Bronchial epithelial cell (primary cell): ENCODE results near the gene CACFD1. TPM values are rescaled to one million over a fixed set of nuclear protein-coding genes. Genes with fewer than 3 reads are reported as not detected.

Experiments
- DNase-seq: peaks from one replicate; pipeline ENCODE4 v3.0.0-alpha.2; 2010; ENCODE audit warnings: low read depth
- FAIRE-seq: peaks from 2 replicates; lab custom pipeline; 2011; peaks lifted over from hg19 to GRCh38; lab: Jason Lieb, UNC
- H3K27me3 ChIP-seq: 2 replicates; pipeline ENCODE4 v1.5.1; 2011; ENCODE audit warnings: low read length; ENCODE audit not compliant: control insufficient read depth, insufficient read depth
- H3K36me3 ChIP-seq: 2 replicates; pipeline ENCODE4 v1.5.1; 2011; ENCODE audit warnings: low read length; ENCODE audit not compliant: control insufficient read depth, insufficient read depth
- H3K4me3 ChIP-seq: 2 replicates; pipeline ENCODE4 v1.5.1; 2011; ENCODE audit warnings: mild to moderate bottlenecking, low read depth, low read length, control low read depth
- CTCF ChIP-seq: IDR thresholded peaks from 2 replicates; pipeline ENCODE4 v1.5.1; 2011; ENCODE audit warnings: mild to moderate bottlenecking, moderate library complexity, low read length, control low read depth, inconsistent platforms; ENCODE audit not compliant: insufficient read depth, severe bottlenecking
- total RNA-seq: library from RNA; depleted of rRNA; stranded (reverse); fragments of >200 nt; gene quantifications from 2 replicates; pipeline ENCODE4 v1.2.1, GENCODE V29; 2014

The CACFD1 gene
- total RNA-seq, 1 donor from 2014 or later, result 5.5 TPM

GRCh38 chr9:133499132-133499891 is 39.5 kb downstream of the CACFD1 start:
- TF ChIP-seq CTCF, result no peak
- FAIRE-seq (no peak), DNase-seq (no peak)
- Histone ChIP-seq H3K27me3 (no peaks in the 10 kb centered on the region), H3K36me3 (no peaks in the 10 kb centered on the region), H3K4me3 (no peak overlapping the region)

- no peaks in the 10 kb centered on the region for H3K27me3 ChIP-seq
- FAIRE-seq, result no peak
- H3K4me3 ChIP-seq, result no peak overlapping the region
- no peaks in the 10 kb centered on the region for H3K36me3 ChIP-seq
- no peak for TF ChIP-seq CTCF
- DNase-seq, result no peak
These were observed 40.1 kb downstream of the CACFD1 start for GRCh38 chr9:133499892-133500270.

GRCh38 chr9:133502112-133502511 is 42.3 kb downstream of the CACFD1 start:
- Histone ChIP-seq H3K36me3 (no peaks in the 10 kb centered on the region), H3K27me3 (no peaks in the 10 kb centered on the region), H3K4me3 (no peak overlapping the region)
- no peak for TF ChIP-seq CTCF
- DNase-seq, result no peak
- no peak for FAIRE-seq

- Histone ChIP-seq H3K27me3 (peaks cover 3% of the 10 kb centered on the region), H3K36me3 (no peaks in the 10 kb centered on the region), H3K4me3 (no peak overlapping the region)
- DNase-seq (no peak), FAIRE-seq (no peak)
- no peak for TF ChIP-seq CTCF
These were observed 45.5 kb downstream of the CACFD1 start for GRCh38 chr9:133505186-133505830.

DNA sequence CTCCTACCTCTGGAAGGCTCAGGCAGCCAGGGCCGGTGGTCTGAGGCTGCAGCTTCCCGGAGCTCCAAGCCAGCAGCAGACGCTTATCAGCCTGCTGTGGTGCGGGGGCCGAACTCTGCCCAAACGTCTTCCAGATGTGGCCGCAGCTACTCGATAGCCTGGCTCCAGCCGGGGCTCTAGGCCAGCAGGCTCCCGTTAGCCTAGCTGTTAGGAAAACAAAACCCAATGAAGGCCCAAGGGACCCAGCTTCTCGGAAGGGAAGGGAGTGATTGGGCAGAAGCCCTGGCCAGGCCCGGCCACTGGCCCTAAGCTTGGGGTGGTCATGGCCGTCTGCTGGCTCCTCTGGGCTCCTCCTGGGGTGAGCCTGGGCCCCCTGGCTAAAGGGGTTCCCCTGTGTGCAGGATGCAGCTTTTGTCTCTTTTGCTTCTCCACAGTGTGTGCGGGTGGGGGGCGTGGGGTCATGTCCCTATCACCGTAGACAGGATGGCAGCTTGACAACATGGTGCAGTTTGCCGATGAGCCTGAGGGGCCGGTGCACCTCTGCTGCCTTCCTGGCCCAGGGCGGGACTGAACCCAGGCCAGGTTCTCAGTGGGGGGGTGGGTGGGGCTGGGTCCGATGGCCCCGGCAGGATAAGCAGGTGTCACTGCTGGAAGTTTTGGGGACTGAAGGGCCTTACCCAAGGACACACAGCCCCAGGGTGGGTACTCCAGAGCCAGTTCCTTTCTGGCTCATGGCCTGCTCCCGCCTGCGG is 46.3 kb downstream of the CACFD1 start:
- Histone ChIP-seq H3K27me3 (peaks cover 3% of the 10 kb centered on the region), H3K36me3 (no peaks in the 10 kb centered on the region), H3K4me3 (no peak overlapping the region)
- no peak for FAIRE-seq
- no peak for DNase-seq
- TF ChIP-seq CTCF, result no peak
